HG02759 (cell line): ENCODE data around the gene DPEP3.

ENCODE experiments used
- ATAC-seq: cut with Tn5 transposase; IDR thresholded peaks from one replicate; pipeline ENCODE4 v1.9.1; 2021; ENCODE audit warnings: mild to moderate bottlenecking, moderate library complexity; ENCODE audit not compliant: unreplicated experiment

DPEP3 gene

GRCh38 chr16:67933805-67934204 is 46.5 kb downstream of the DPEP3 start:
- ATAC-seq, result no peak

GRCh38 chr16:67932462-67932840 is 47.8 kb downstream of the DPEP3 start:
- ATAC-seq, result no peak

- no peak for ATAC-seq
These were observed 48.4 kb downstream of the DPEP3 start, which contains the start of gene CTRL for GRCh38 chr16:67931712-67932461. Gene CTRL (minus strand): TSS chr16:67931862. CDS start chr16:67931852, 10 bp downstream.

GRCh38 chr16:67930678-67931211 is 49.6 kb downstream of the DPEP3 start:
- no peak for ATAC-seq

GRCh38 chr16:67930191-67930590 is 50.1 kb downstream of the DPEP3 start:
- no peak for ATAC-seq

- peak; percentile 69 for ATAC-seq
These were observed 51.5 kb downstream of the DPEP3 start for GRCh38 chr16:67928561-67929364.

- ATAC-seq, result no peak
These were observed 52.2 kb downstream of the DPEP3 start for GRCh38 chr16:67928147-67928546.

GRCh38 chr16:67927131-67927941 is 53.0 kb downstream of the DPEP3 start:
- ATAC-seq, result no peak

- no peak for ATAC-seq
These were observed 54.0 kb downstream of the DPEP3 start for GRCh38 chr16:67926181-67926750.
